Naive B cell (primary cell): ENCODE results near the gene KSR2. TPM values are rescaled to one million over a fixed set of nuclear protein-coding genes. Genes with fewer than 3 reads are reported as not detected.
"Not testable (repeated sequence)": the region's sequence is repeated elsewhere in the genome, so short reads cannot be mapped to it uniquely, and the experiment has no call there.

Experiments
- ATAC-seq, 2 donors: fragments of 150-1000 bp; cut with Tn5 transposase; 2 replicates each; pipeline ENCODE4 v1.10.0; 2021; ENCODE audit warnings: low read depth in 2 of 2, mild to moderate bottlenecking in 2 of 2, moderate library complexity in 2 of 2
- DNase-seq: peaks from one replicate; pipeline ENCODE4 v3.0.0; 2022
- H3K27ac Mint-ChIP-seq, 6 donors: one replicate each; pipeline ENCODE4 v1.8.0; 2020 to 2022; ENCODE audit warnings: mild to moderate bottlenecking in 6 of 6, mixed read lengths in 6 of 6, moderate library complexity in 5 of 6, inconsistent platforms in 2 of 6
- H3K27me3 Mint-ChIP-seq, 3 donors: one replicate each; pipeline ENCODE4 v1.8.0; 2021 to 2022; ENCODE audit warnings: mixed read lengths in 3 of 3, mild to moderate bottlenecking in 1 of 3
- H3K36me3 Mint-ChIP-seq, 2 donors: one replicate each; pipeline ENCODE4 v1.8.0; 2020 to 2022; ENCODE audit warnings: mixed read lengths in 2 of 2, inconsistent platforms in 1 of 2, mild to moderate bottlenecking in 1 of 2
- H3K4me1 Mint-ChIP-seq, 3 donors: one replicate each; pipeline ENCODE4 v1.8.0; 2020 to 2022; ENCODE audit warnings: mixed read lengths in 3 of 3, inconsistent platforms in 1 of 3, mild to moderate bottlenecking in 1 of 3, moderate library complexity in 1 of 3
- H3K4me3 Mint-ChIP-seq, 8 donors: one replicate each; pipeline ENCODE4 v1.8.0; 2020 to 2022; ENCODE audit warnings: mild to moderate bottlenecking in 8 of 8, mixed read lengths in 8 of 8, moderate library complexity in 8 of 8, inconsistent platforms in 2 of 8
- H3K9me3 Mint-ChIP-seq, 7 donors: one replicate each; pipeline ENCODE4 v1.8.0; 2020 to 2022; ENCODE audit warnings: mixed read lengths in 7 of 7, mild to moderate bottlenecking in 5 of 7, inconsistent platforms in 2 of 7, moderate library complexity in 1 of 7
- polyA plus RNA-seq, 6 donors: library from polyadenylated mRNA; unstranded; fragments of 300-500 nt; fragmentation: Illumina TruSeq; gene quantifications; one replicate each; pipeline ENCODE4 v1.2.3, GENCODE V29; 2021; ENCODE audit warnings: low read depth in 6 of 6

The KSR2 gene
- polyA plus RNA-seq, 6 donors from 2014 or later = not detected

DNA sequence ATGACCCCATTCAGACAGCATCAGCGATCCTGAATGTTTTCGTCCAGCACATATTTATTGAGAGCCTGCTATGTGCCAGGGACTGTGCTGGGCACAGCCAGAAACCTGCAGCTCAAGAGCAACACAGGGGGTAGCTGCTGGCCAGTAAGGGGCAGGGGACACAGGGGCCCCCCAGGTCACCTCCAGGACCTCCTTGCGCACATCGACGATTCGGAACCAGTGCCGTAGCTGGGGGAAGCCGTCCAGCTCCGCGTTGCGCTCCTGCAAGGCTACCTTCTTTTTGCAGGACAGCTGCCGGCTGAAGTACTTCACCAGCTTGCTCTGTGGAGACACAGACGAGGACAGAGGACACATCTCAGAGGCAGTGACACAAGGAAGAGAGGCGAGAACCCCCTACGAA lies 108.7 kb downstream of the KSR2 start:
- H3K4me1 Mint-ChIP-seq = no peaks in the 10 kb centered on the region
- peak overlapping the region in 1 of 6 donors; percentile 76 for H3K27ac Mint-ChIP-seq
- peaks cover 0 to 8% of the 10 kb centered on the region in 2 donors for H3K36me3 Mint-ChIP-seq
- H3K9me3 Mint-ChIP-seq = peaks cover 0 to 10% (median 4%) of the 10 kb centered on the region in 7 donors
- H3K4me3 Mint-ChIP-seq = no peak overlapping the region
- DNase-seq (no peak), ATAC-seq (no peak)
- H3K27me3 Mint-ChIP-seq = peaks cover 10 to 19% (median 12%) of the 10 kb centered on the region in 3 donors

DNA sequence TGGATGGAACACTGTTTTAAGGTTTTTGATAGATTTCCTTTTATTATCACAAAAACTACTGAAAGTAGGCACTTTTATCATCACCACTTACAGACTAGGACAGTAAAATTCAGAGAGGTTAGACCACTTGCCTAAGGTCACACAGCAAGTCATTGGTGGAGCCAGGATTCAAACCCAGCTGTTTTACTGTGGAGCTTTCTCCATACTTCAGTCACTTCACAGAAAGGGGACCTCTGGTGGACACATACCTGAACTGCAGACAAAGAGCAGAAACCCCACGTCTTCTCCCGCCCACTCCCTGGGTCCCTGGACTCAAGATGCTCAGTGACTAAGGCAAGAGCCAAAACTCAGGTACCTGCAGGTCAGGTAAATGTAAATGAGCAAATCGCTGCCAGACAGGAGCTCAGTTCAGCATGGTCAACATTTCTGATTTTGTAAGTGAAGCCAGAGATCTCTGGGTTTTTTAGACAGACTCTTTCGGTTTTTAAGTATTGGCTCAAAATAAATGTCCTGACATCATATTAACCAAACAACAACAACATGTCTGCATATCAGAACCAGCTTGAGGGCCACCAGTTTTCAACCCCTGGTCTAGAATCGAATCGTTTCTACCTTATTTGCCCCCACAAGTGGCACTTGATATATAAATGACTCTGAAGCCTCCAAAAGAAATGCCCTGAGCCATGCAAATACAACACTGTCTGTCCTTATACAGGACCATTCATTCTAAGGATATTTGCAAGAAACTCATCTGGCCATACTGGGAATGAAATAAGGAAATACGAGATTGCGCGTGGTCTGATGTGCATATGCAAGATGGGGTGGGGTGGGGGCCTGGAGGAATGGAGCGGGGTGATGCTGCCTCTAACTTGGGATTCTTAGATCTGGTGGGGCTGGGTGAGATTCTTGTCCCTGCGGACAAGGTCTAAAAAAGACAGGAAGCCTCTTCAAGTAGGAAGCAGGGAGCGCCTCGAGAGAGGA lies 110.9 kb downstream of the KSR2 start:
- DNase-seq (peak; percentile 18), ATAC-seq (peak in 1 of 2 donors; percentile 39)
- Mint-ChIP-seq H3K27ac (no peak overlapping the region), H3K9me3 (peaks cover 0 to 9% (median 4%) of the 10 kb centered on the region in 7 donors), H3K36me3 (no peaks in the 10 kb centered on the region), H3K4me3 (no peak overlapping the region), H3K4me1 (no peaks in the 10 kb centered on the region), H3K27me3 (peaks cover 2 to 4% (median 2%) of the 10 kb centered on the region in 3 donors)

DNA sequence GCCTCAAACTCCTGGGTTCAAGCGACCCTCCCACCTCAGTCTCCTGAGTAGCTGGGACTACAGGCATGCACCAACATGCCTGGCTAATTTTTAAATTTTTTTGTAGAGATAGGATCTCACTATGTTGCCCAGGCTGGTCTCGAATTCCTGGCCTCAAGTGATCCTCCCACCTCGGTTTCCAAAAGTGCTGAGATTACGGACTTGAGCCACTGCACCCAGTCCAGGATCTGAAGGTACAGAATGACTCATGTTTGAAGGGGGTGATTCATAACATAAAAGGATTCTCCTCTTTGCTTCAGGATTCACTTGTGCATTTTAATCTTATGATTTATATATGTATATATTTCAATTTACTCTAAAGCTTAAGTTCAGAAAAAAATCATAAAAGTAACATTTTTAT lies 111.7 kb downstream of the KSR2 start:
- not testable (repeated sequence) for H3K27ac Mint-ChIP-seq, DNase-seq, H3K4me3 Mint-ChIP-seq, H3K4me1 Mint-ChIP-seq, ATAC-seq, H3K27me3 Mint-ChIP-seq, H3K36me3 Mint-ChIP-seq
- H3K9me3 Mint-ChIP-seq = peaks cover 0 to 10% (median 4%) of the 10 kb centered on the region in 7 donors

DNA sequence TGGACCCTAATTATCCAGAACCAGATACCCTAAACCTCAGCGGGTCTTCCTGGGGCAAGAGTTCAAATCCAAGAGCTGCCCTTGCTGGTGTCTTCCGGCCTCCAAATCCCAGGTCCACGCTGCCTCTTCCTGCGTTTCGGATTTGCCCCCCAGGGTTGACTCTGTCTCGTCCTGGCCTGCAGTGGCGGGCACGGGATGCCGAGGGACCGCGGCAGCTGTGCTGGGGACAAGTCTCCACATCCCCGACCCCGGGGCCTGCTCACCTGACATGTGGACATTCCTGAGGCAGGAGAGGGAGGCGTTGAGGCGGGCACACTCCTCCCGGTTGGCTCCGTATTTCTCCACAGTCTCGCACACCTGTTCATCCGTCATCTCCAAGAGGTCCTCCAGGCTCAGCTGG lies 113.6 kb downstream of the KSR2 start:
- H3K27ac Mint-ChIP-seq = no peak overlapping the region
- ATAC-seq = no peak
- no peak overlapping the region for H3K4me3 Mint-ChIP-seq
- no peak for DNase-seq
- no peaks in the 10 kb centered on the region for H3K4me1 Mint-ChIP-seq
- H3K36me3 Mint-ChIP-seq = no peaks in the 10 kb centered on the region
- H3K9me3 Mint-ChIP-seq = peaks cover 0 to 11% (median 4%) of the 10 kb centered on the region in 7 donors
- H3K27me3 Mint-ChIP-seq = peaks cover under 1 to 8% (median 4%) of the 10 kb centered on the region in 3 donors

DNA sequence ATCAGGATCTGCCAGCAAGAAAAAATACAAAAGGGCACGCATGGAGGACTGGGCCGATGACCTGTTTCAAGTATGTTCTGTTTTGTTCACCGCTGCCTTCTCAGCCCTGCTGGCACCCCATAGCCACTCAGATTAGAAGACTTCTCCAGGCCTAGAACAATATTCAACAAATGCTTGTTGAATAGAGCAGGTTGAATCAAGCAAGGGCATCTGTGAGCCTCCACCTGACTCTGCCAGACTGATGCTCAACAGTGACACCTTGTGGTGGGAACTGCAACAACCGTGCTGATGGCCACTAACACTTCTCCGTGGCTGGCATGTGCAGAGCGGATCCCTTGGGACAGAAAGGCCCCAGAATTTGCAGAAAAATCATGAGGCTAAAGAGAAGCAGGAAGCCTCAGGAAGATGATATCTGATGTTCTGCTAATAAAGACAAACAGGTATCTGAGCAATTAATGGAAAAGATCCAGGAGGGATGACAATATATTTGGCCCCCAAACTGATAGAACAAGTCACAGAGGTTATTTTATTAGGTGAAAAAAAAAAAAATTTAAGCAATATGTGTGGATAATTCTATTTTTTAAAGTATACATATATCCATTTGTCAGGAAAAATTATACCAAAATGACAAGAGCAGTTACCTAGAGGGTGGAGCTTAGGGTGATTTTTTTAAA lies 114.3 kb downstream of the KSR2 start:
- no peak overlapping the region for H3K27ac Mint-ChIP-seq
- H3K36me3 Mint-ChIP-seq = no peaks in the 10 kb centered on the region
- peaks cover 4 to 15% (median 6%) of the 10 kb centered on the region in 3 donors for H3K27me3 Mint-ChIP-seq
- peaks cover 0 to 11% (median 4%) of the 10 kb centered on the region in 7 donors for H3K9me3 Mint-ChIP-seq
- DNase-seq (no peak), ATAC-seq (no peak)
- no peak overlapping the region for H3K4me3 Mint-ChIP-seq
- H3K4me1 Mint-ChIP-seq = no peaks in the 10 kb centered on the region

DNA sequence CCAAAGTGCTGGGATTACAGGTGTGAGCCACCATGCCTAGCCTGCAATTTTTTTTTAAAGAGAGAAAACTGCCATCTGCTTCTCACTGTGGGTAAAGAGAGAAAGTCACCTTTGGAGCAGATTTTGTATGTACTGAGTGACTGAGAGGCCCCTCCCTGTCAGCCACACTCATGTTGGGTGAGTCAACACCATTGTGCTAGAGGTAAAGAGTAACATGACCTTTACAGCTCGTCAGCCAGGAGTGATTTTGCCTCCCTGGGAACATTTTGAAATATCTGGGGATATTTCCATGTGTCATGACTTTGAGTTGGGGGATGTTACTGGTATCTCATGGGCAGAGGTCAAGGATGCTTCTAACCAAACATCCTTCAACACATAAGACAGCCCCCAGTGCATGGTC lies 115.2 kb downstream of the KSR2 start:
- H3K36me3 Mint-ChIP-seq = no peaks in the 10 kb centered on the region
- H3K4me3 Mint-ChIP-seq = no peak overlapping the region
- H3K4me1 Mint-ChIP-seq = no peaks in the 10 kb centered on the region
- H3K27me3 Mint-ChIP-seq = peaks cover 4 to 23% (median 10%) of the 10 kb centered on the region in 3 donors
- H3K27ac Mint-ChIP-seq = no peak overlapping the region
- DNase-seq (no peak), ATAC-seq (no peak)
- H3K9me3 Mint-ChIP-seq = peaks cover 0 to 11% (median 5%) of the 10 kb centered on the region in 7 donors

DNA sequence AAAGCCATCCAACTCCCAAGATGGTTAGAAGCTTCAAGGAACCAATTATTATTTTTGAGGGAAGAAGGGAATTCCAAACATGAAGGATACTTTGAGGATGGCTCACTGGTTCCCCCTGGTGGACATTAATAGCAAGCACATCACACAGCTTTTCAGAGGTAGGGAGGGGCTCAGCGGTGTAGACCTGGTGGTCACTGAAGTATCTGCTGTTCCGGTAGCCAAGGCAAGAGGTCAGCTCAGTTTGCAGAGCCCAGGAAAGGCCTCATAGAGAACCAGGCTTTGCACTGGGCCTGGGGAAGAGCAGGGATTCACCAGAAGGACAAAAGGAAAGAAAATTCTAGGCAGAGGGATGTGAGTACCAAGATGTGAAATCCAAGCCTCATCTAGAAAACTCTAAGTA lies 118.7 kb downstream of the KSR2 start:
- no peak for ATAC-seq

DNA sequence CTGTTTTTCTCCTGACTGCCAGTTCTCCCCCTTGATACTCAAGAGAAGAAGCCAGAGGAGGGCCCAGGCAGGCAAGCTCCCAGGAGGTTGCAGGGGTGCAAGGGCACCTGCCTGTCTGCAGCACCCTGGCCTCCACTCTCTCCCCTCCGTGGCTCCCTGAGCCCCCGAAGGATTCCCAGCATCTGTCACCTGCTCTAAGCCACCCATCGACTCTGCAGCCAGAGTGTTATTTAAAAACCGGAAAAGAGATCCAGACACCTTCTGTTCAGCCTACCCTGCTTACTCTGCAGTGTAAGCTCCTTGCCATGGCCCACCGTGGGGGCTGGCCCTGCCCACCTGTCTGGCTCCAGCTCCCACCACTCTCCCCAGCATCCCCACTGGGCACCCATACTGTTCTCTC lies 121.4 kb downstream of the KSR2 start:
- Mint-ChIP-seq H3K27ac (no peak overlapping the region), H3K4me1 (no peaks in the 10 kb centered on the region), H3K9me3 (peaks cover 3 to 21% (median 10%) of the 10 kb centered on the region in 7 donors), H3K4me3 (no peak overlapping the region), H3K36me3 (no peaks in the 10 kb centered on the region), H3K27me3 (peaks cover 14 to 45% (median 19%) of the 10 kb centered on the region in 3 donors)
- DNase-seq (no peak), ATAC-seq (no peak)

More for the DNA sequence above, 118.7 kb downstream of the KSR2 start:
- Mint-ChIP-seq H3K36me3 (no peaks in the 10 kb centered on the region), H3K9me3 (peaks cover 0 to 15% (median 5%) of the 10 kb centered on the region in 7 donors), H3K4me3 (no peak overlapping the region), H3K4me1 (no peaks in the 10 kb centered on the region), H3K27me3 (peaks cover 14 to 44% (median 19%) of the 10 kb centered on the region in 3 donors), H3K27ac (peak overlapping the region in 1 of 6 donors; percentile 21)
- DNase-seq = no peak

DNA sequence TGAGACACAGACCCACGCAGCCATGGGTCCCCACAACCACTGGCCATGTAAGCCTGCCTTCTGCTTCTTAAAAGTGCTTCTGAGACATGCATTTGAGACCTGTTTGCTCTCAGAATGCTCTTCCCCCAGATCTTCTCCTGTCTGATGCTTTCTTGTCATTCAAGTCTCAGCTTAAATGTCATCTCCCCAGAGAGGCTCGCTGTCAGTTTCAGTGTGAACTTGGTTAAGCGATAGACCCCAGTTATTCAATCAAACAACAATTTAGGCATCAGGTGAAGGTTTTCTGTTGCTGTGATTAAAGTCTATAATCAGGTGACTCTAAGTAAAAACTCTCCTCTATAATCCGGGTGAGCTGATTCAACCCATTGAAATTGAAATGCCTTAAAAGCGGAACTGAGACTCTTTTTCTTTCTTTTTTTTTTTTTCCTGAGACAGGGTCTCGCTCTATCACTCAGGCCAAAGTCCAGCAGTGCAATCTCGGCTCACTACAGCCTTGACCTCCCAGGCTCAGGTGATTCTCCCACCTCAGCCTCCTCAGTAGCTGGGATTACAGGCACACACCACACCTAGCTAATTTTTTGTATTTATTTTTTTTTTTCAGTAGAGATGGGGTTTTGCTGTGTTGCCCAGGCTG lies 123.4 kb downstream of the KSR2 start:
- Mint-ChIP-seq H3K36me3 (no peaks in the 10 kb centered on the region), H3K27ac (no peak overlapping the region), H3K4me3 (no peak overlapping the region), H3K9me3 (peaks cover 3 to 21% (median 11%) of the 10 kb centered on the region in 7 donors), H3K27me3 (peaks cover 18 to 47% (median 19%) of the 10 kb centered on the region in 3 donors), H3K4me1 (no peaks in the 10 kb centered on the region)
- ATAC-seq (no peak), DNase-seq (no peak)

DNA sequence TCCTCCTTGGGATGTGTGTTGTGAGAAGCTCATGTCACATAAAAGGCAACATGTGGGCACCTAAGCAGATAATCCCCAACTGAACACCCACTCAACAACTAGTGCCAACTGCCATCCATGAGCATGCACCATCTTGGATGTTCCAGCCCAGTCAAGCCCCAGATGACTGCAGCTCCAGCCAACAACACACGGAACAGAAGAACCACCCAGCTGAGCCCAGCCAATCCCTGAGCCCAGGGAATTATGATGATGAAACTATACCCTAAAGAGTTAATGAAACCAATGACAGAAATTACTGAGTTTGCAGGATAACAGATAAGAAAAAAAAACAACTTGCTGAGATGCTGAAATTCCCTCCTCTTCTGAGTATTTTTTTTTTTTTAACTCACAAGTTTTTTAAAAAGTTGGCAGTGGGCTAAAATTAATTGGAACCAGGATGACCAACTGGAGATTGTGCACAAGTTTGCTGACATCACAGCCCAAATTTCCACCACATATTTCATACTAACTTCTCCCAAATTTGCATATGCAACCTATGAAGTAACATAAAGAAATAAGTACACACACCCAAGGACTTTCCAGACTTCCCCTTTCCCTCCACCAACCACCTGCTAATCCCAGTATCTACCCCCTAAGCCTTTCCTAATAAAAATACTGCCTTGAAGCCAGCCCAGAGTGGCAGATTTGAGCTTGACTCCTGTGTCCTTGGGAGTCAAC lies 124.5 kb downstream of the KSR2 start:
- Mint-ChIP-seq H3K4me3 (peak overlapping the region in 1 of 8 donors; percentile 58), H3K4me1 (no peaks in the 10 kb centered on the region), H3K27me3 (peaks cover 14 to 36% (median 22%) of the 10 kb centered on the region in 3 donors), H3K9me3 (peaks cover 3 to 21% (median 11%) of the 10 kb centered on the region in 7 donors), H3K27ac (no peak overlapping the region), H3K36me3 (no peaks in the 10 kb centered on the region)
- no peak for DNase-seq
- no peak for ATAC-seq

DNA sequence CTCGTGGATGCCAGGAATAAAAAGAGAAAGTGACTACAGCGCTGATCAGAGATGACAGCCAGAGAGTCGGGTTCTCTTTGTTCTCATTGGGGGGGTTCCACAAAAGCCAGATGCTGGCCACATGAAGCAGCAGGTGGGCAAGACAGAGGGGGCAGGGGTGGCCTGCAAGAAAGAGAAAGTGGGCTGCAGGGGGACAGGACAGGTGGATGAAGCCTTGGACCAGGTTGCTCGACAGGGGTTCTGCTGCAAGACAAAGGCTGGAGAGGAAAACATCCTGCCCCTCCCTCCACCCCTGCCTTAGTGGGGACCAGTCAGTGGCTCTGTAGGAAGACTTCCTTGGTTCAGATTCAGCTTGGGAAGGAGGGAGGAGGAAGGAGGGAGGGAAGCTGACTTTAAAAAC lies 126.2 kb downstream of the KSR2 start:
- Mint-ChIP-seq H3K36me3 (no peaks in the 10 kb centered on the region), H3K4me1 (no peaks in the 10 kb centered on the region), H3K9me3 (peaks cover 3 to 21% (median 8%) of the 10 kb centered on the region in 7 donors), H3K27ac (no peak overlapping the region), H3K27me3 (peaks cover 7 to 27% (median 19%) of the 10 kb centered on the region in 3 donors), H3K4me3 (no peak overlapping the region)
- DNase-seq (no peak), ATAC-seq (no peak)

DNA sequence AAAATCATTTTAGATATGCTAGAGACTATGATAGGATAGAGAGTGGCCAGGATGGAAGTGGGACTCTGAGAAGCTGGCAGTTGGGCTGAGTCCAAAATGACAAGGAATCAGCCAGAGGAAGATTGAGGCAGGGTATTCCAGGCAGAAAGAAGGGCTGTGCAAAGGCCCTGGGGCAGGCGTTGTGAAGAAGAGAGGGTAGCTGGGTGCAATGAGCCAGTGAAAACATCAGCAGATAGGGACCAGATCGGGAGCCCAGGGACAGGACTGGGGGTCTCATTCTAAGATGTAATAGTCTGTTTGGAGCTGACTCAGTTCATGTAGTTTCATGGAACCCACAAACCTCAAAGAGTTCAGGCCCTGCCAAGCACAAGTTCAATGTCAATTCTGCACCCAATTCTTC lies 126.6 kb downstream of the KSR2 start:
- H3K27me3 Mint-ChIP-seq = peaks cover 11 to 31% (median 19%) of the 10 kb centered on the region in 3 donors

DNA sequence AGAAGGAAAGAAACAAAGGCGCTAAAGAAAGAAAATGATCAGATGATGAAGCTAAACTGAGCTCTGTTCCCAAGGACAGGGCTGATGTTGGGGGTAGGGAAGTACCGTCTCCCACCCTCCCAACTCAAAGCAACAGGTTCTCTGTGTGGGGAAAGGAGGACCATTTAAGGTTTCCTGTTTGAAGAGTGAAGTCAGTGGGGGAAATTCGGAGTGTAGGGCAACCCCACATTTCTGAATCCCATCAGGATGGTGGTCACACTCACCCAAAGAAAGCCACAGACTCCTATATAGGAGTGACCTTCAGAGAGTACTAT lies 131.1 kb downstream of the KSR2 start:
- no peak for DNase-seq
- Mint-ChIP-seq H3K9me3 (peaks cover 0 to 2% (median 0%) of the 10 kb centered on the region in 7 donors), H3K4me1 (peaks cover 0 to 9% (median 6%) of the 10 kb centered on the region in 3 donors), H3K27ac (peak overlapping the region in 1 of 6 donors; percentile 12), H3K27me3 (peaks cover 23 to 25% (median 25%) of the 10 kb centered on the region in 3 donors), H3K36me3 (no peaks in the 10 kb centered on the region), H3K4me3 (no peak overlapping the region)
- ATAC-seq = no peak

More for the DNA sequence above, 126.6 kb downstream of the KSR2 start:
- no peaks in the 10 kb centered on the region for H3K36me3 Mint-ChIP-seq
- H3K4me3 Mint-ChIP-seq = no peak overlapping the region
- ATAC-seq (no peak), DNase-seq (no peak)
- no peak overlapping the region for H3K27ac Mint-ChIP-seq
- H3K9me3 Mint-ChIP-seq = peaks cover 3 to 21% (median 8%) of the 10 kb centered on the region in 7 donors
- H3K4me1 Mint-ChIP-seq = peaks cover 0 to 4% (median 1%) of the 10 kb centered on the region in 3 donors
